Activated naive CD8-positive, alpha-beta T cell treated with anti-CD3 and anti-CD28 coated beads, Interleukin-2, amount 50 U/mL, for 16 hours (primary cell): ENCODE results near the gene ICE2.

Source experiments
- DNase-seq: peaks from one replicate; pipeline ENCODE4 v3.0.0-alpha.2; 2020; ENCODE audit warnings: low read depth, low spot score

Gene ICE2

GRCh38 chr15:60390231-60390630 lies 88.7 kb downstream of the ICE2 start:
- DNase-seq = no peak

DNA sequence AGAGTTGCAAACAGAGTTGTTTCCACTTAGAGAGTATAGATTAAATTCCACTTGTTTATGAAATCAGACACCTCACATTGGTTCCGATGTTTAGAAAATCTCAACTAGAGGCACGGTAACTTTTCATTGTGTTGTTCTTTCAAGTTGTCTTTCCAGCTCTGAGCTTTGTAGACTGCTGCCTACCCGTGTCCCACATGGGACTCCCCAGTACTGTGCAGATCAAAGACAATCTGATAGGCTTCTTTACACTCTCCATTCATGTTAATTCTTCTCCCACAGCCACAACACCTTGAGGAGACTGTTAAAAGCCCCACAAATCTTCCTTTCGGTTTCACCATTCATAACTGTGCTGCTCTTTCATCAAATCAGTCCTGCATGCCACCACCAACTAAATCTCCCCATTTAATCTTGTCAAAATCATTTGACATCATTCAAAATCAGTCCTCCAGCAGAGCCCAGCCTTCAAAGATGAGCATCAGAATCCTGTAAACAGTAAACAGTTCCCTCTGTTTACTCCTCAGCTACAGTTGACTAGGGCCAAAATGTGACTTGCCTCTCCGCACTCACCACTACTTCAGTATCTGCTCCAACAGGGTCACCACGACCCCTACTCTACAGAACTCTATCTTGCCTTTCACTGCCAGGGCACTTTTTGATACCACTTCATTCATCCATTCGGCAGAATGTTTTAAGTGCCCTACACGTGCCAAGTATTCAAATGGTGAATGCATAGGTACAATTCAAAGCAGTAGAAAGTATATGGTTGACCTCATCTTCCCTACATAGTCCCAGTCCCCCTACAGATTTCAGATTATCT lies 89.5 kb downstream of the ICE2 start:
- no peak for DNase-seq

DNA sequence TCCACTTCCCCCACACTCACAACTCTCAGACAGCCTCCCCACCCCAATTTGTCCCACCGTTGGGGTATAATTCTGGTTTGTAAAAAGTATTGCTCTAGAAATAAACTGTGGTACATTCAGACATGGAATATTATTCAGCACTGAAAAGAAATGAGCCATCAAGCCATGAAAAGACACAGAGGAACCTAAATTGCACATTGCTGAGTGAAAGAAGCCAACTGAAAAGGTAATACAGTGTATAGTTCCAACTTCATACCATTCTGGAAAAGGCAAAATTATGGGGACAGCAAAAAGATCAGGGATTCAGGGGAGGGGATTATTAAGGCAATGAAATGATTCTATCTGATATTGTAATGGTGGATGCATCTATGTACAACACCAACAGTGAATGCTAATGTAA lies 91.6 kb downstream of the ICE2 start:
- no peak for DNase-seq

DNA sequence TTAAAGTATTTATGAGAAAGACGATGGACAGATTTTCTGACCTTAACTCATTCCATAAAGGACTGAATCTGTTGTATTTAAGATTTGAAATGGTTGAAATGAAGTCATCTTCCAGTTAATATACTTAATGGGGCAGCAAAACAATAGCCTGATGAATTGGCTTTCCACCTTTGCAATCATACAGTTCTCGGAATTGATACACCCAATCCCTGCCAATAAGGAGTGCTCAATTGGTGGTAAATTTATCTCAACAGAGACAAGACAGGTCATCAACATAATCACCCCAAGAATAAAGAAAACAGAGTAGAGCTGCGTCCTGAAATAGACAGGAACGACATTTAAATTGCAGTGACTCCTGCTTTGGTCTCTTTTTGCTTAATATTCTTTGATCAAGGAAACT lies 92.3 kb downstream of the ICE2 start:
- DNase-seq = no peak

GRCh38 chr15:60385620-60386552 lies 93.1 kb downstream of the ICE2 start:
- no peak for DNase-seq

DNA sequence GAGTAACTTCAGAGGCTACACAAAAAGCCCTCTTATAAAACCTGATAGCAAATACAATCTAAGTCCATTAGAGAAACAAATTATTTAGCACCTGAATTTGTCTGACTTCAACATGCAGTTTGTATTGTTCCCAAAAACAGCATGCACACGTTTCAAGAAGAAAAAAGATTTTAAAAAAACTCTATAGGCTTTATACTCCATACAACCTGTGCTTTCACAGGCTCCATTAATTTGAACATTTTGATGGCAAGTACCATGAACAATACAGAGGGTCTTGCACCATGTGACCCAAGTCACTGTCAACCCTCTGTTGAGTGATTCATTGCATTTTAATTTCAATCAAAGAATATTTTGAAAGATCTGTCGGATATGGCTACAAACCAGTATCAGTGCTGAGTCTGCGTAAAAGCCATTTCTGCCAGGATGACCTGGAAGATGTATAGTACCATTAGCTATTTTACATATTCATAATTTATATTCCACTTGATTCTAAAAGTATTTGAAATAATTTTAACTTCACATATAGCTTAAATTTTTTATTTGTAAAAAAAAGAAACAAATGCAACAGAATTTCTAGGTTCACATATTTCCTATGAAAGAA lies 94.3 kb downstream of the ICE2 start:
- DNase-seq = no peak

- DNase-seq = no peak
Measured at GRCh38 chr15:60384053-60384452, 94.9 kb downstream of the ICE2 start.

GRCh38 chr15:60382773-60383674 lies 95.9 kb downstream of the ICE2 start:
- DNase-seq = no peak

DNA sequence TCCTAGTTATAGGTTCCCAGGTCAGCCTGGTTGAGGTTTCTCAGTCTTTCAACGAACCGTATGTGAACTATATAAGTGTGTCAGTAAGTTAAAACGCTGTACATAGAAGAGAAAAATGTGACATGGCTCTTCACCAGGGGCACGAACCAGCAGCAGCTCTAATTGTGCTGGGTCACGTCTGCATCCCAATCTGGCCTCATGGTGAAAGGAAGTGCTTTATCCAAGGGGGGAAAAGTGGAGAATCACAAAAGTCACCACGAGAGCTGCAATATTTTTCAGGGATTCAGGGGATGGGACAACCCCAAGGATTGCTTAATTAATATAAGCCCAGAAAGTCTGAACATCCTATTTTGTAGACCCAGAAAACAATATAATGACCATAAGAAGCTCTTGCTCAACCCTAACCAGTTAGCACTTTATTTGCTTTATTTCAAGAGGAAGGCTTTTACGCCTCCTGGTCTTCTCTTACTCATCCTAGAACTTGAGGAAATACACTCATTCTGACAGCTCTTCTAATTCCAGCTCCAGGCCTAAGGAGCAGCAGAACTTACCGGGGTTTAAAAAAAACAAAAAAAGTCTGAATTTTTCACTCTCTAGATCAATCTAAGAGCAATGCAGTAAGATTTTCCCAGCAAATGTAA lies 97.7 kb downstream of the ICE2 start:
- DNase-seq = no peak

GRCh38 chr15:60379525-60380274 lies 99.2 kb downstream of the ICE2 start:
- no peak for DNase-seq

DNA sequence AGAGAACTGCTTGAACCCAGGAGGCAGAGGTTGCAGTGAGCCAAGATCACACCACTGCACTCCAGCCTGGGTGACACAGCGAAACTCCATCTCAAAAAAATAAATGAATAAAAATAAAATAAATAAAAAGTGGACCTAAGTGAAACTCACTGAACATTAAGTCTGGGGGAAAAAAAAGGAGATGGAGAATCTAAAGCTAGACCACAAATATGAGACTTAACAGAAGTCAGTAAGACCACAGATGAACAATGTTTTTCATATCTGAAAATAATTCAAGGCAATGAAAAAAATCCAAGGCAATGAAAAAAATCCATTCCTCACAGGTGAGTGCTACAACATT lies 99.8 kb downstream of the ICE2 start:
- DNase-seq = no peak

DNA sequence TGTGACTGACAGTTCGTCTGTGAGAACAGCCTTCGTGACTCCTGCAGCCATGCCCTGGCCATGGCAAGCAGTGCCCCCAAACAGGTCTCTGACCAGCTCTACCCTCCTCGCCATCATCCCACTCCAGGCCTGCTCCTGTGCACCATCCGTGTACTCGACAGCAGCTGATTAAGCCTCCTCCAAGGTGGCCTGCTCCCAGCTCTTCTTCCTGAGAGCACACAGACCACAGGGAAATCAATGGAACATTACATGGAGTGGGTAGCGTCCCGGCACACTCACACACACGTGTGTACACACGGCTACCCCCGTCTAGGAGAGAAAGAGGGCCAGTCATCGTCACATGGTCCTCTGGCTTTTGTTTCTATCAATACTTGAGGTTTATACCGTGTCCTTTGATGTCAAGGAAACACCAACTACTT lies 102.3 kb downstream of the ICE2 start:
- no peak for DNase-seq

GRCh38 chr15:60375306-60375705 lies 103.6 kb downstream of the ICE2 start:
- DNase-seq = no peak

GRCh38 chr15:60374628-60375081 lies 104.3 kb downstream of the ICE2 start:
- no peak for DNase-seq

GRCh38 chr15:60374209-60374608 lies 104.7 kb downstream of the ICE2 start:
- DNase-seq = no peak

GRCh38 chr15:60373745-60374144 lies 105.2 kb downstream of the ICE2 start:
- DNase-seq = no peak

- DNase-seq = no peak
Measured at GRCh38 chr15:60373327-60373726, 105.6 kb downstream of the ICE2 start.

DNA sequence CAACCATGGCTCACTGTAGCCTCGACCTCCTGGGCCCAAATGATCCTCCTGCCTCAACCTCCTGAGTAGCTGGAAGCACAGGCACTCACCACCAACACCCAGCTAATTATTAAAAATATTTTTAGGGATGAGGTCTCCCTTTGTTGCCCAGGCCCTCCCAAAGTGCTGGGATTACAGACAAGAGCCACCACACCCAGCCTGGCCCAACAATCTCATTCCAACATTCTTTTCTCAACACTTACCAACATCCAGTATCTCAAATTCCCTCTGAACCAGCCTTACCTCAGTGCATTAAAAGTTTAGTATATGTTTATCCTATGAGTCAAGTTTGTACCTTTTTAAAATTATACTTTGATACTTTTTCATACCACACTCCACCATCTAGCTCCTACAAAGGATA lies 106.2 kb downstream of the ICE2 start:
- DNase-seq = no peak

DNA sequence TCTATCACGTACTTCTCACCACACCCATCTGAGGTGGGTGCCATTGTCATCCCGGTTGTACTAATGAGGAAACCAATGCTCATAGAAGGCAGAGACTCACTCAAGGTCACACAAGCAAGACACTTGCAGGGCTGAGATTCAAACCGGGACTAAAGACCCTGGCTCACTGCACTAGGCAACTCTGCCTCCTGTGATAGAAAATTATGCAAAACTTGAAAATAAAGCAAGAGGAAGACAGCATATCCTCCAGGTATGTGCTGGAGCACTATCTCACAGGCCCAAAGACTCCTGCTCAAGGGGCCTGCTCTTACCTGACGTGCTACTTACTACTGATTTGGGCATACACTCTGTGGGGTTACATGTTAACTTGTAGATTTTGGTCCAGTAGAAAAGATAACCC lies 106.7 kb downstream of the ICE2 start:
- DNase-seq = no peak
